HG02852 (cell line): ENCODE data around the gene SLC45A2.
A peak's percentile ranks its signal among the peaks of the same experiment; 100 is the strongest.

Experiments used
- ATAC-seq: cut with Tn5 transposase; IDR thresholded peaks from one replicate; pipeline ENCODE4 v1.9.1; 2021; ENCODE audit warnings: mild to moderate bottlenecking, moderate library complexity; ENCODE audit not compliant: unreplicated experiment

SLC45A2 gene

DNA sequence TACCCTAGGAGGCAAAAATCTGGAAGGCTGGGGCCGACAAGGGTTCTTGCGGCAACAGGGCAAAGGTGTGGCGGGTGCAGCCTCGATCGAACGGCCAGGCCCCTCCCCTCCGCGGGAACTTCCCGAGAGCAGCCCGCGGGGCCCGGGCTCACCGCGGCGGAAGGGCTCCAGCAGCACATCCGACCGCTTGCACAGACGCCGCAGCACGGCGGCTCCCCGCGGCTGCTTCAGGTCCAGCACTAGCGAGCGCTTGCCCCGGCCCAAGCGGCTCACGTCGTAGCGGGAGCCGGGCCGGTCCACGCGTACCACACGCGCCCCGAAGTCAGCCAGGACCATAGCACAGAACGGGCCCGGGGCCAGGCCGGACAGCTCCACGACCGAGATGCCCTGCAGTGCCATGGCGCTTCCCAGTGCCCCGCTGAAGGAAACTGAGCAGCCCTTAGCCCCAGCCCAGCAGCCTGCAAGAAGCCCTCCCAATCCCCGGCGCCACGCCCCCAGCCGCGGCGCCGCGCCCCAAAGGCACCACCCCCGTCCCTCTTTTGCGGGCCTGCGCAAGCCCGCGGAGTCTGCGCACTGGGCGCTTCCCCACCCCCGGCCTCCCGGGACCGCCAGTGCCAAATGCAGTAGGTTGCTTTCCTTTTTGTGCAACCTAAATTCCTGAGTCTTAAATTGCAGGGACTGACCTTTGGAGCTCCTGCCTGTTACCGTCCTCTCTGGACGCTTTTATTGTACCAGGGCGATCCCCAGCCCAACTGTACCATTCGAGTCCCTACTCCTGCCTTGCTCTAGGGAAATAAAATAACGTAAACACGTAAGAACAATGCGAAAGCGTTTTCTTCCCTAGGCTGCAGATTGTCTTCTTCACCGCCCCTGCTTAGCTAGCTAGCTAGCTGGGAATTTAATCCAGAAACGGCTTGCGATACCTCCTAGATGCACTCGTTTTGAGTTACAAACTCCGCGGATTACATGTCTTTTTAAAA lies 23.4 kb upstream of the SLC45A2 start, which contains the start of gene AMACR:
Gene AMACR (minus strand): TSS at position 430 of the 980 bp plus-strand sequence. CDS start 31 bp downstream, at position 399.
- ATAC-seq: peak; percentile 92

GRCh38 chr5:34007201-34007620 lies 22.7 kb upstream of the SLC45A2 start:
- no peak for ATAC-seq

GRCh38 chr5:34005681-34006080 lies 21.2 kb upstream of the SLC45A2 start:
- no peak for ATAC-seq

- ATAC-seq: no peak
These were observed 20.7 kb upstream of the SLC45A2 start for GRCh38 chr5:34005211-34005610.

- no peak for ATAC-seq
These were observed 19.4 kb upstream of the SLC45A2 start for GRCh38 chr5:34003941-34004340.

- no peak for ATAC-seq
These were observed 18.3 kb upstream of the SLC45A2 start for GRCh38 chr5:34002629-34003328.

- ATAC-seq: no peak
These were observed 16.8 kb upstream of the SLC45A2 start for GRCh38 chr5:34001241-34001841.

DNA sequence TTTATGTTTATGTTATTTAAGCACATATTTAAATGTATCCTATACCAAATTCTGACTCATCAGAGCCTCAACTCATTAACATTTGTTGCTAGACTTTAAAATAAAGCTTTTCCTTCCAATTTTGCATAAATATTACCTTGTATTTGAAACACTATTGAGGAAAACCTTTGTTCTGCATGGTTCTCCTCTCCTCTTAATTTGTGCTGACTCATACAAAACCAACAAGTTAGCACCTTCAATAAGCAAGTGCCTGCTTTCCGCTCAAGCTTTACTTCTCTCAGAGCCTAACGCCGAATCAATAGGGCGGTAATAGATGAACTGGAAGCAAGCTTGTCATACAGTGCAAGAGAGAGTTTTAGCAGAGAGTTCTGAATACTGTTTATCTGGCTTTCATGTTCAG lies 15.5 kb upstream of the SLC45A2 start:
- ATAC-seq: no peak

GRCh38 chr5:33997331-33997983 lies 13.0 kb upstream of the SLC45A2 start:
- no peak for ATAC-seq

GRCh38 chr5:33995865-33996264 lies 11.4 kb upstream of the SLC45A2 start:
- no peak for ATAC-seq

DNA sequence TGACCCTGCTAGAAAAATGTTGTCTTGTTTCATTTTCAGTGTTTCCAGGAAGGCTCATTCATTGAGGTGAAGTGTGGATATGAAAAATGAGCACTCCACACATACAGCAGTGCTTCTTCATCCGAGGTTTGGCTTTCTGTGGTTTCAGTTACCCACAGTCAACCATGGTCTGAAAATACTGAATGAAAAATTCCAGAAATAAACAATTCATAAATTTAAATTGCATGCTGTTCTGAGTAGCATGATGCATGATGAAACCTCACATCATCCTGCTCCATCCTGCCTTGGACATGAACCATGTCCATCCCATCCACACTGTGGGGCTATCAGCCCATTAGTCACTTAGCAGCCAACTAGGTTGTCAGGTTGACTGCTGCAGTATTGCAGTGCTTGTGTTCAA lies 10.4 kb upstream of the SLC45A2 start:
- no peak for ATAC-seq

GRCh38 chr5:33992864-33993263 lies 8.4 kb upstream of the SLC45A2 start:
- ATAC-seq: no peak

GRCh38 chr5:33985447-33985846 lies 954 bp upstream of the SLC45A2 start:
- ATAC-seq: no peak

DNA sequence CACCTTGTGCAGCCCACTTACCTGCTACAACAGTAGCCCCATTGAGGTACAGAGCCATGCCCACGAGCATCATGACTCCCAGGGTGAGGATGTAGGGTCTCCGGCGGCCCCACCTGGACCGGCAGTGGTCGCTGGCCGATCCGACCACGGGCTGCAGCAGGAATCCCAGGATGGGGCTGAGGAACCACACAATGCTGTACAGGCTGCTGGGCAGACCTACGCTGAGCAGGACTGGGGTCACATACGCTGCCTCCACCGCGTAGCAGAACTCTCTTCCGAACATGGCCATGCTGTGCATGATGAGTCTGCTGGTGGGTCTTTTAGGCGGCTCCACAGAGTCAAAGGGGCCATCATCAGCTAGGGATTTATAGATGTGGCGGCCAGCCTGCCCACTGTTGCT lies 315 bp downstream of the SLC45A2 start:
- ATAC-seq: no peak

GRCh38 chr5:33981408-33982162 lies 2.9 kb downstream of the SLC45A2 start:
- ATAC-seq: no peak

- no peak for ATAC-seq
These were observed 4.5 kb downstream of the SLC45A2 start for GRCh38 chr5:33980030-33980429.

- ATAC-seq: no peak
These were observed 6.2 kb downstream of the SLC45A2 start for GRCh38 chr5:33978306-33978705.

DNA sequence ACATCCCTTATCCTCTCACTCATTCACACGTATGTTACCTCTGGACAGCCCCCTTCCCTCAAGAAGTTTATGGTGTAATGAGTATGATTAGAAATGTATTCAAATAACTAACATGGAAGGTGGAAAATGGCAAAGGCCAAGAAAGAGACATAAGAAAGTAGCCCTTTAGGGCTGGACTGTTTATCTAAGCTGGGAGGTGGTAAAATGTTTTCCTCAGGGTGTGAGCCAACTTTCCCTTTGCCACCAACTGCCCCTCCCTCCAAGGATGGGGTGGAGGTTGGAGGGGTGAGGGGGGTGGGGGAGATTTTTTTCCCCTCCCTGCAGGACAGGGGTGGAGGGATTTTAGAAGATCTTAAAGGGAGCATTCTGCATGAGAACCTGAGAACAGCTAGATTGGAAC lies 8.2 kb downstream of the SLC45A2 start:
- no peak for ATAC-seq

- ATAC-seq: no peak
These were observed 8.6 kb downstream of the SLC45A2 start for GRCh38 chr5:33975852-33976251.

DNA sequence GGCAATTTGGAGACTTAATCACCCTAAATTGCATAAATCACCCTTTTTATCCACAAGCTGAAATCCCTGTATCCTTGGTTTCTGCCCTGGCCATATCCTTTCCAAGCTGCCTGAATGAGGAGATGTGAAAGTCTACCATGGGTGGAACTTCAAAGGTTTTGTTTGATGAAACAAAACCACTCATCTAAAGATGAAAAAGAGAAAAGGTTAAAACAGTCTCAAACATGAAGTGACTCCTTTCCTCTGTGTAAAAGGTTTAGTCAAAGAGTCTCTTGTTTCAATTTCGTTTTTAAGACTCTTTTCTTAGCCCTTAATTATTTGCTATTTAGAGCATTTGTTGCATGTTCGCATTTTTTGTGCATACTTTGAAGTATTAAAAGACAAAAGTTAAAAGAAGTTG lies 11.2 kb downstream of the SLC45A2 start:
- ATAC-seq: peak; percentile 73
